Measurements from ENCODE around the gene EID1.

The EID1 gene

GRCh38 chr15:48877630-48878595, at the start of gene EID1 (continued):
- TF ChIP-seq, protein P1, sequence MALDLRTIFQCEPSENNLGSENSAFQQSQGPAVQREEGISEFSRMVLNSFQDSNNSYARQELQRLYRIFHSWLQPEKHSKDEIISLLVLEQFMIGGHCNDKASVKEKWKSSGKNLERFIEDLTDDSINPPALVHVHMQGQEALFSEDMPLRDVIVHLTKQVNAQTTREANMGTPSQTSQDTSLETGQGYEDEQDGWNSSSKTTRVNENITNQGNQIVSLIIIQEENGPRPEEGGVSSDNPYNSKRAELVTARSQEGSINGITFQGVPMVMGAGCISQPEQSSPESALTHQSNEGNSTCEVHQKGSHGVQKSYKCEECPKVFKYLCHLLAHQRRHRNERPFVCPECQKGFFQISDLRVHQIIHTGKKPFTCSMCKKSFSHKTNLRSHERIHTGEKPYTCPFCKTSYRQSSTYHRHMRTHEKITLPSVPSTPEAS (tag by site-specific recombination; IDR thresholded peaks at IDR 0.05) = 0 out of 2 replicates have a peak, but pooled peaks have one; percentile 18
- TF ChIP-seq IKZF3 (tag by site-specific recombination; IDR thresholded peaks at IDR 0.05) (peak; percentile 8; the same call in 1 of the 2 replicates), ZSCAN30 (tag by site-specific recombination; IDR thresholded peaks at IDR 0.05) (0 out of 2 replicates have a peak, but pooled peaks have one; percentile 10), PRDM1 (tag by site-specific recombination; IDR thresholded peaks at IDR 0.05) (no peak), ZNF660 (tag by site-specific recombination; IDR thresholded peaks at IDR 0.05) (no peak; the same call in 1 of the 2 replicates), ZNF645 (tag by site-specific recombination; IDR thresholded peaks at IDR 0.05) (no peak), ZNF76 (tag by site-specific recombination; IDR thresholded peaks at IDR 0.05; ENCODE audit: borderline replicate concordance, low read depth) (peak; percentile 81; the same call in 1 of the 2 replicates), ZNF394 (tag by site-specific recombination; IDR thresholded peaks at IDR 0.05; ENCODE audit: borderline replicate concordance) (peak; percentile 94), ZBTB48 (tag by site-specific recombination; IDR thresholded peaks at IDR 0.05) (peak; percentile 77; the same call in 1 of the 2 replicates), ZNF510 (tag by site-specific recombination; IDR thresholded peaks at IDR 0.05; ENCODE audit: insufficient replicate concordance) (no peak), ZNF558 (tag by site-specific recombination; IDR thresholded peaks at IDR 0.05) (0 out of 2 replicates have a peak, but pooled peaks have one; percentile 21), ZFP3 (tag by site-specific recombination; IDR thresholded peaks at IDR 0.05; ENCODE audit: low read depth) (no peak), OSR2 (tag by site-specific recombination; IDR thresholded peaks at IDR 0.05) (peak; percentile 20; the same call in 1 of the 2 replicates), SP3 (tag by site-specific recombination; IDR thresholded peaks at IDR 0.05) (peak; percentile 53; the same call in 1 of the 2 replicates), OVOL3 (tag by site-specific recombination; IDR thresholded peaks at IDR 0.05) (0 out of 2 replicates have a peak, but pooled peaks have one; percentile 49), HOXA7 (CRISPR knock-in tag; IDR thresholded peaks at IDR 0.05; ENCODE audit: borderline replicate concordance) (no peak), ZNF391 (tag by site-specific recombination; IDR thresholded peaks at IDR 0.05; ENCODE audit: borderline replicate concordance, low read depth) (0 out of 2 replicates have a peak, but pooled peaks have one; percentile 18), ZNF341 (tag by site-specific recombination; IDR thresholded peaks at IDR 0.05; ENCODE audit: low read depth) (peak; percentile 52; the same call in 1 of the 2 replicates), GLIS1 (tag by site-specific recombination; IDR thresholded peaks at IDR 0.05) (peak; percentile 25; the same call in 1 of the 2 replicates)
- TF ChIP-seq, protein P2, sequence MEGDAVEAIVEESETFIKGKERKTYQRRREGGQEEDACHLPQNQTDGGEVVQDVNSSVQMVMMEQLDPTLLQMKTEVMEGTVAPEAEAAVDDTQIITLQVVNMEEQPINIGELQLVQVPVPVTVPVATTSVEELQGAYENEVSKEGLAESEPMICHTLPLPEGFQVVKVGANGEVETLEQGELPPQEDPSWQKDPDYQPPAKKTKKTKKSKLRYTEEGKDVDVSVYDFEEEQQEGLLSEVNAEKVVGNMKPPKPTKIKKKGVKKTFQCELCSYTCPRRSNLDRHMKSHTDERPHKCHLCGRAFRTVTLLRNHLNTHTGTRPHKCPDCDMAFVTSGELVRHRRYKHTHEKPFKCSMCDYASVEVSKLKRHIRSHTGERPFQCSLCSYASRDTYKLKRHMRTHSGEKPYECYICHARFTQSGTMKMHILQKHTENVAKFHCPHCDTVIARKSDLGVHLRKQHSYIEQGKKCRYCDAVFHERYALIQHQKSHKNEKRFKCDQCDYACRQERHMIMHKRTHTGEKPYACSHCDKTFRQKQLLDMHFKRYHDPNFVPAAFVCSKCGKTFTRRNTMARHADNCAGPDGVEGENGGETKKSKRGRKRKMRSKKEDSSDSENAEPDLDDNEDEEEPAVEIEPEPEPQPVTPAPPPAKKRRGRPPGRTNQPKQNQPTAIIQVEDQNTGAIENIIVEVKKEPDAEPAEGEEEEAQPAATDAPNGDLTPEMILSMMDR (tag by site-specific recombination; IDR thresholded peaks at IDR 0.05) = peak; percentile 64; the same call in 1 of the 2 replicates
- TF ChIP-seq, protein P3, sequence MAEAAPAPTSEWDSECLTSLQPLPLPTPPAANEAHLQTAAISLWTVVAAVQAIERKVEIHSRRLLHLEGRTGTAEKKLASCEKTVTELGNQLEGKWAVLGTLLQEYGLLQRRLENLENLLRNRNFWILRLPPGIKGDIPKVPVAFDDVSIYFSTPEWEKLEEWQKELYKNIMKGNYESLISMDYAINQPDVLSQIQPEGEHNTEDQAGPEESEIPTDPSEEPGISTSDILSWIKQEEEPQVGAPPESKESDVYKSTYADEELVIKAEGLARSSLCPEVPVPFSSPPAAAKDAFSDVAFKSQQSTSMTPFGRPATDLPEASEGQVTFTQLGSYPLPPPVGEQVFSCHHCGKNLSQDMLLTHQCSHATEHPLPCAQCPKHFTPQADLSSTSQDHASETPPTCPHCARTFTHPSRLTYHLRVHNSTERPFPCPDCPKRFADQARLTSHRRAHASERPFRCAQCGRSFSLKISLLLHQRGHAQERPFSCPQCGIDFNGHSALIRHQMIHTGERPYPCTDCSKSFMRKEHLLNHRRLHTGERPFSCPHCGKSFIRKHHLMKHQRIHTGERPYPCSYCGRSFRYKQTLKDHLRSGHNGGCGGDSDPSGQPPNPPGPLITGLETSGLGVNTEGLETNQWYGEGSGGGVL (tag by site-specific recombination; IDR thresholded peaks at IDR 0.05) = peak; percentile 18; the same call in 1 of the 2 replicates
- TF ChIP-seq, protein P4, sequence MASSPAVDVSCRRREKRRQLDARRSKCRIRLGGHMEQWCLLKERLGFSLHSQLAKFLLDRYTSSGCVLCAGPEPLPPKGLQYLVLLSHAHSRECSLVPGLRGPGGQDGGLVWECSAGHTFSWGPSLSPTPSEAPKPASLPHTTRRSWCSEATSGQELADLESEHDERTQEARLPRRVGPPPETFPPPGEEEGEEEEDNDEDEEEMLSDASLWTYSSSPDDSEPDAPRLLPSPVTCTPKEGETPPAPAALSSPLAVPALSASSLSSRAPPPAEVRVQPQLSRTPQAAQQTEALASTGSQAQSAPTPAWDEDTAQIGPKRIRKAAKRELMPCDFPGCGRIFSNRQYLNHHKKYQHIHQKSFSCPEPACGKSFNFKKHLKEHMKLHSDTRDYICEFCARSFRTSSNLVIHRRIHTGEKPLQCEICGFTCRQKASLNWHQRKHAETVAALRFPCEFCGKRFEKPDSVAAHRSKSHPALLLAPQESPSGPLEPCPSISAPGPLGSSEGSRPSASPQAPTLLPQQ (tag by site-specific recombination; IDR thresholded peaks at IDR 0.05) = peak; percentile 82
- TF ChIP-seq, protein P5, sequence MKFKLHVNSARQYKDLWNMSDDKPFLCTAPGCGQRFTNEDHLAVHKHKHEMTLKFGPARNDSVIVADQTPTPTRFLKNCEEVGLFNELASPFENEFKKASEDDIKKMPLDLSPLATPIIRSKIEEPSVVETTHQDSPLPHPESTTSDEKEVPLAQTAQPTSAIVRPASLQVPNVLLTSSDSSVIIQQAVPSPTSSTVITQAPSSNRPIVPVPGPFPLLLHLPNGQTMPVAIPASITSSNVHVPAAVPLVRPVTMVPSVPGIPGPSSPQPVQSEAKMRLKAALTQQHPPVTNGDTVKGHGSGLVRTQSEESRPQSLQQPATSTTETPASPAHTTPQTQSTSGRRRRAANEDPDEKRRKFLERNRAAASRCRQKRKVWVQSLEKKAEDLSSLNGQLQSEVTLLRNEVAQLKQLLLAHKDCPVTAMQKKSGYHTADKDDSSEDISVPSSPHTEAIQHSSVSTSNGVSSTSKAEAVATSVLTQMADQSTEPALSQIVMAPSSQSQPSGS (tag by site-specific recombination; IDR thresholded peaks at IDR 0.05; ENCODE audit: low read depth) = no peak
- TF ChIP-seq, protein P6, sequence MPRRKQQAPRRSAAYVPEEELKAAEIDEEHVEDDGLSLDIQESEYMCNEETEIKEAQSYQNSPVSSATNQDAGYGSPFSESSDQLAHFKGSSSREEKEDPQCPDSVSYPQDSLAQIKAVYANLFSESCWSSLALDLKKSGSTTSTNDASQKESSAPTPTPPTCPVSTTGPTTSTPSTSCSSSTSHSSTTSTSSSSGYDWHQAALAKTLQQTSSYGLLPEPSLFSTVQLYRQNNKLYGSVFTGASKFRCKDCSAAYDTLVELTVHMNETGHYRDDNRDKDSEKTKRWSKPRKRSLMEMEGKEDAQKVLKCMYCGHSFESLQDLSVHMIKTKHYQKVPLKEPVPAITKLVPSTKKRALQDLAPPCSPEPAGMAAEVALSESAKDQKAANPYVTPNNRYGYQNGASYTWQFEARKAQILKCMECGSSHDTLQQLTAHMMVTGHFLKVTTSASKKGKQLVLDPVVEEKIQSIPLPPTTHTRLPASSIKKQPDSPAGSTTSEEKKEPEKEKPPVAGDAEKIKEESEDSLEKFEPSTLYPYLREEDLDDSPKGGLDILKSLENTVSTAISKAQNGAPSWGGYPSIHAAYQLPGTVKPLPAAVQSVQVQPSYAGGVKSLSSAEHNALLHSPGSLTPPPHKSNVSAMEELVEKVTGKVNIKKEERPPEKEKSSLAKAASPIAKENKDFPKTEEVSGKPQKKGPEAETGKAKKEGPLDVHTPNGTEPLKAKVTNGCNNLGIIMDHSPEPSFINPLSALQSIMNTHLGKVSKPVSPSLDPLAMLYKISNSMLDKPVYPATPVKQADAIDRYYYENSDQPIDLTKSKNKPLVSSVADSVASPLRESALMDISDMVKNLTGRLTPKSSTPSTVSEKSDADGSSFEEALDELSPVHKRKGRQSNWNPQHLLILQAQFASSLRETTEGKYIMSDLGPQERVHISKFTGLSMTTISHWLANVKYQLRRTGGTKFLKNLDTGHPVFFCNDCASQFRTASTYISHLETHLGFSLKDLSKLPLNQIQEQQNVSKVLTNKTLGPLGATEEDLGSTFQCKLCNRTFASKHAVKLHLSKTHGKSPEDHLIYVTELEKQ (tag by site-specific recombination; IDR thresholded peaks at IDR 0.05; ENCODE audit: borderline replicate concordance) = no peak
